GM10266 (cell line): ENCODE results near the gene DYRK3.
A peak's percentile ranks its signal among the peaks of the same experiment; 100 is the strongest.

Experiments used
- DNase-seq: peaks from one replicate; pipeline ENCODE4 v3.0.0; 2012; ENCODE audit errors: extremely low spot score
- TF ChIP-seq, protein P1 (sequence below): IDR thresholded peaks from 2 replicates; pipeline ENCODE4 v1.5.1; 2012; ENCODE audit warnings: mild to moderate bottlenecking, low read depth; ENCODE audit not compliant: control insufficient read depth, insufficient read depth; ENCODE audit errors: missing control alignments

DYRK3 gene

DNA sequence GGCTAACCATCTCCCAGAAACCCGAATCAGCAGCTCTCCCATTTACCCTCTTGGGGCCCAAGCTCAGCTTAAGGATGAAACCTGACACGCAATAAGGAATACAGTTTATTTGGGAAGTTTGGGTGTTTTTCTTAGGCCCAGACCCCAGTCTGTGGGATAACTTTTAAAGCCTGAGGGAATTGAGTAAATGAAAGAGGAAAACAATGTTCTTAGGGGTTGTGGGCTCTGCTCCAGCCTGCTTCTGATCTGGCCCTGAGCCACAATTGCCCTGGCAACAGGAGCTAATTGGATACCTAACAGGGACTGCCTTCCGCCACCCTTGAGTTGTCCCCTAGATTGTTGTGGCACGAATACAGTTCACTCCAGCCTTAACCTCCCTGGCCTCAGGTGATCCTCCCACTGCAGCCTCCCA, 20.1 kb downstream of the DYRK3 start:
- TF ChIP-seq, protein P1, sequence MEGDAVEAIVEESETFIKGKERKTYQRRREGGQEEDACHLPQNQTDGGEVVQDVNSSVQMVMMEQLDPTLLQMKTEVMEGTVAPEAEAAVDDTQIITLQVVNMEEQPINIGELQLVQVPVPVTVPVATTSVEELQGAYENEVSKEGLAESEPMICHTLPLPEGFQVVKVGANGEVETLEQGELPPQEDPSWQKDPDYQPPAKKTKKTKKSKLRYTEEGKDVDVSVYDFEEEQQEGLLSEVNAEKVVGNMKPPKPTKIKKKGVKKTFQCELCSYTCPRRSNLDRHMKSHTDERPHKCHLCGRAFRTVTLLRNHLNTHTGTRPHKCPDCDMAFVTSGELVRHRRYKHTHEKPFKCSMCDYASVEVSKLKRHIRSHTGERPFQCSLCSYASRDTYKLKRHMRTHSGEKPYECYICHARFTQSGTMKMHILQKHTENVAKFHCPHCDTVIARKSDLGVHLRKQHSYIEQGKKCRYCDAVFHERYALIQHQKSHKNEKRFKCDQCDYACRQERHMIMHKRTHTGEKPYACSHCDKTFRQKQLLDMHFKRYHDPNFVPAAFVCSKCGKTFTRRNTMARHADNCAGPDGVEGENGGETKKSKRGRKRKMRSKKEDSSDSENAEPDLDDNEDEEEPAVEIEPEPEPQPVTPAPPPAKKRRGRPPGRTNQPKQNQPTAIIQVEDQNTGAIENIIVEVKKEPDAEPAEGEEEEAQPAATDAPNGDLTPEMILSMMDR: no peak
- DNase-seq: no peak

DNA sequence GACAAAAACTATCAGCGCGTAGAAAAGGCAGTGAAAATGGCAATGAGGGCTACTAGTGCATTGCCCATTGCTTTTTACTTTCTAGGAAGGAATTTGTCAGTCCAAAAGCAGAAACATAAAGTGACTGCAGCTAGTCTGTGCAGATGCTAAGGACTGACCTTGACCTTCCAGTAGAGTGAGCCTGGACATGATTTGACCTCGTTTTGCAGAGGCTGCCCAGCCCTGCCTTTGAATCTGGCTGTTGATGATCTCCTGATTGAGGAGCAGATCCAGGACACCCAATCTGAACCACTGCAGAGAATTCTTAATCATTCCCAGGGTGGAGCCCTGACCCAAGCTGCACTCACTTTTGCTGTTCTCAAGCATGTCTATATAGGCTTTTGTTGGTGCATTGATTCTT, 21.6 kb downstream of the DYRK3 start:
- TF ChIP-seq, protein P1: no peak
- no peak for DNase-seq

DNA sequence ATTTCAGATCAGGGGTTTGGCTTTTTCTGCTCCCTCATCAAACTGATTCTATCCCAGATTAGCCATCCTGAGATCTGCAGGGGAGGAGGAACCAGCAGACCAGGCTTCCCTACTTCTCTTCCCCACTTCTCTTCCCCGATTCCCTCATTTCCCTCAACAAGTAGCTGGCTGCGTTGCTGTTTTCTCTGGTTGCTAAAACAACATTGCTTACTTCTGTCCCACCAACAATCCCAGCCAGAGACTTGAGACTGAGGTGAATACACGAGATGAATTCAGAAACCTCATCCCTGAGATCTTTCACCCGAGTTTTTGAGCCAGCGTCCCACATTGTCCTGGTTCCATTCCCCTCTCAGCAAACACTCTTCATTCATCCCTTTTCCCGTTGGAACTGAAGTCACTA, 22.4 kb downstream of the DYRK3 start:
- DNase-seq: no peak
- TF ChIP-seq, protein P1: no peak

DNA sequence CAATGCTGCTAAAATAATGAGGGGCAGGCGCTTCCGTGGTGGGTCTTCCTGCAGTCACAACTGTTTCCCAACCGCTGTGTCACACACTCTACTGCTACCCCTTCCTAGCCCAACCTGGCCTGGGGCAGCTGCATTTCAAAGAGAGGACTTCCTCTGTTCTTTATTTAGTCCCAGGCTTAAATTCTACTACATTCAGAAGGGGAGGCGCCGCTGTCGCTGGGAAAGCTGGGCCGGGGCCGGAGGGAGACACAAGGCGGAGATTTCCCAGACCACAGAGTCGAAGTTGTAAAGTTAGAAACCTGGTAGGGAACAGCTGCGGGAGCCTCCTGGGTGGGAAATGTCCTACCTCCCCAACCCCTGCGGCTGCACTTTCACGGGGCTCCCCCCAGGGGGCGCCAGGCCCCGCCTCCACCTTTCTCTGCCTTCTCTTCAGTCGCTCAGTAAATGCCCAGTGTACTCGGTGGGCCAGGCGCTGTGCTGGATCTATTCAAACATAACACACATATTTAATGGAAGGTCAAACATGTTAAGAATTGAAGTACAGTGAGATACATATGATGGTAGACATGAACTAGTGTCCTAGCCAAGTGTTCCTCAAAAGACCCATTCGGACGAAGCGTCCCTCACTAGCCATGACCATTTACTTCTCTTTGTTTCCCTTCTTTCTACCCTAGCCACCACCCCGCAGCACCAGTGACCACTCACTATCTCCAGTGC, 23.1 kb downstream of the DYRK3 start:
- peak; percentile 70 for DNase-seq
- TF ChIP-seq, protein P1: peak; percentile 89

DNA sequence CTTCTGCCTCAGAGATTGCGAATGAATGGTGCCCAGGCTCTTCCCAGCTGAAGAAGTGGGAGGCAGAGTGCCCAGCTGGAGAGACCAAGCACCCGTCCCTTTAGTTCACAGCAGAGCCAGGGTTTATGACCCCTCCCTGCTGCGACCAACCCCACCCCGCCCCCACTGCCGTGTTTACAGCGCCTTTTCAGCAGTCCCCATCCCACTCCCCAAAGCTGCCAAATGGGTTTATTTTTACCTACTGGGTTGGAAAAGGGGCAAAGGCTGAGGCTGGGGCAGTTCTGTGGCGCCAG, 23.6 kb downstream of the DYRK3 start:
- DNase-seq: no peak
- TF ChIP-seq, protein P1: no peak

DNA sequence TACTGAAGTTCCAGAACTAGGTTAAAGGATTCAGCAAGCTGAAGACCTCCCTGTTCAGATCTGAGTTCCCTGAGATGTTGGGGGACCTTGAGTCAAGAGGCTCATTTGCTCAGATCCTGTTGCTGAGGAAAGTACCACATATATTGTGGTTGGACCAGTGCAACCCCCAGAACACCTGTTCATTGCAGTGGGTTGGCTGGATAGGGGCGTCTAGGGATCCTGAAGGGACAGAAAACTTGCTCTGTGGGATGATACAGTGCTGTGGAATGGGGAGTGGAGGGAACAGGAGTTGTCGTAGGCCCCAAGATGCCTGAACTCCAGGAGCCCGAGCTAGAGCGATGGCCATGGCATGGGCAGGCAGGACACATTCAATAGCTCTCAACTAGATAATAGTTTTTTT, 24.8 kb downstream of the DYRK3 start:
- TF ChIP-seq, protein P1: no peak
- no peak for DNase-seq

DNA sequence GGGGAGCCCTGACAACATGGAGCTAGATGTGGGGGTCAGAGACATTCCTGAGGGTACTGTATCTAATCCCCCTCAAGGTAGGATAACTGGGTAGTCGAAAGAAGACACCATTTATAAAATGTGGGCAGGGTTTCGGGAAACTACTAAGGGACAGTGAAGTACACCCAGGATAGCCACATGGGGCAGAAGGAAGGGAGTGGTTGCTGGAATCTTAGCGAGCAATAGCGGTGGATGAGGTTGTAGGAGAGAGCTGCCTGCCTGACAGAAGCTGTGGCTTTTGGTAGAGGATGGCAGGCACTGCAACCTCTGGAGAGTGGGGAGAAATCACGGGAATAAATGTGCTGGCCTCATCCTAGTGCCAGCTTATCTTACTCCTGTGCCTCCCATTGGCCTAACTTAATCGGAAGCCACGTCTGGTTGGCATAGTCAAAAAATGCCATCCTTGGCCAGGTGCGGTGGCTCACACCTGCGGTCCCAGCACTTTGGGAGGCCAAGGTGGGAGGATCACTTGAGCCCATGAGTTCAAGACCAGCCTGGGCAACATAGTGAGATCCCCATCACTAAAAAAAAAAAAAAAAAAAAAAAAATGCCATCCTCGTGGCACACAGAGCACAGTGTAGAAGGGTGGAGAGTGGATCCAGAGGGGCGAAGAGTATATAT, 26.0 kb downstream of the DYRK3 start:
- TF ChIP-seq, protein P1: no peak
- DNase-seq: no peak
